Liver (tissue), 3 donors: ENCODE results near the gene XXYLT1.

Experiments
- FOXA1 ChIP-seq: IDR thresholded peaks from 2 replicates; pipeline ENCODE4 v1.6.1; 2016; ENCODE audit warnings: antibody characterized with exemption
- GABPA ChIP-seq, 2 donors: IDR thresholded peaks in 1 of 2; conservative IDR thresholded peaks in 1 of 2; 2 replicates each; pipeline ENCODE4 v1.6.1; 2016; ENCODE audit warnings: antibody characterized with exemption in 2 of 2, mild to moderate bottlenecking in 1 of 2, moderate library complexity in 1 of 2
- RAD21 ChIP-seq, 2 donors: IDR thresholded peaks; 2 replicates each; pipeline ENCODE4 v1.6.1; 2016; ENCODE audit warnings: antibody characterized with exemption in 2 of 2, mild to moderate bottlenecking in 2 of 2
- RXRA ChIP-seq, 2 donors: IDR thresholded peaks; 2 replicates each; pipeline ENCODE4 v1.6.1; 2017 to 2018; ENCODE audit warnings: antibody characterized with exemption in 2 of 2, mild to moderate bottlenecking in 1 of 2
- SP1 ChIP-seq: IDR thresholded peaks from 2 replicates; pipeline ENCODE4 v1.6.1; 2018; ENCODE audit warnings: antibody characterized with exemption, mild to moderate bottlenecking
- TAF1 ChIP-seq: conservative IDR thresholded peaks from 2 replicates; pipeline ENCODE4 v1.6.1; 2016; ENCODE audit warnings: antibody characterized with exemption, mild to moderate bottlenecking
- TF ChIP-seq, protein P1 (sequence below): fragments of 150-350 bp; IDR thresholded peaks from 2 replicates; pipeline ENCODE4 v1.5.1; 2017; ENCODE audit warnings: improper control_type of control experiment, low read depth, low read length; ENCODE audit not compliant: missing input control
- TF ChIP-seq, protein P2 (sequence below): IDR thresholded peaks from 2 replicates; pipeline ENCODE4 v1.6.1; 2016; ENCODE audit warnings: antibody characterized with exemption, mild to moderate bottlenecking
- TF ChIP-seq, protein P3 (sequence below): IDR thresholded peaks from 2 replicates; pipeline ENCODE4 v1.6.1; 2016; ENCODE audit warnings: antibody characterized with exemption
- donor health status: healthy.
- donor health status: healthy.

DNA sequence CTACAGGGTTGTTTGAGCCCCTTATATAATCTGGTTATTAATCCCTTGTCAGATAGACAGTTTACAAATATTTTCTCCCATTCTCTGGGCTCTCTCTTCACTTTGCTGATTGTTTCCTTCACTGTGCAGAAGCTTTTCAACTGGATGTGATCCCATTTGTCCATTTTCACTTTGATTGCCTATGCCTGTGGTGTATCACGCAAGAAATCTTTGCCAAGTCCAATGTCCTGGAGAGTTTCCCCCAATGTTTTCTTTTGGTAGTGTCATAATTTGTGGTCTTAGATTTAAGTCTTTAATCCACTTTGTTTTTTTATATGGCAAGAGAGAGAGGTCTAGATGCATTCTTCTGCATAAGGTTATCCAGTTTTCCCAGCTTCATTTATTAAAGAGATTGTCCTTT is 40.7 kb downstream of the XXYLT1 start:
- TF ChIP-seq, protein P1, sequence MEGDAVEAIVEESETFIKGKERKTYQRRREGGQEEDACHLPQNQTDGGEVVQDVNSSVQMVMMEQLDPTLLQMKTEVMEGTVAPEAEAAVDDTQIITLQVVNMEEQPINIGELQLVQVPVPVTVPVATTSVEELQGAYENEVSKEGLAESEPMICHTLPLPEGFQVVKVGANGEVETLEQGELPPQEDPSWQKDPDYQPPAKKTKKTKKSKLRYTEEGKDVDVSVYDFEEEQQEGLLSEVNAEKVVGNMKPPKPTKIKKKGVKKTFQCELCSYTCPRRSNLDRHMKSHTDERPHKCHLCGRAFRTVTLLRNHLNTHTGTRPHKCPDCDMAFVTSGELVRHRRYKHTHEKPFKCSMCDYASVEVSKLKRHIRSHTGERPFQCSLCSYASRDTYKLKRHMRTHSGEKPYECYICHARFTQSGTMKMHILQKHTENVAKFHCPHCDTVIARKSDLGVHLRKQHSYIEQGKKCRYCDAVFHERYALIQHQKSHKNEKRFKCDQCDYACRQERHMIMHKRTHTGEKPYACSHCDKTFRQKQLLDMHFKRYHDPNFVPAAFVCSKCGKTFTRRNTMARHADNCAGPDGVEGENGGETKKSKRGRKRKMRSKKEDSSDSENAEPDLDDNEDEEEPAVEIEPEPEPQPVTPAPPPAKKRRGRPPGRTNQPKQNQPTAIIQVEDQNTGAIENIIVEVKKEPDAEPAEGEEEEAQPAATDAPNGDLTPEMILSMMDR = no peak
- TF ChIP-seq FOXA1 (no peak), RXRA (IDR thresholded peaks at IDR 0.05) (no peak), GABPA (IDR thresholded peaks at IDR 0.05 in 1 of 2, conservative IDR thresholded peaks at IDR 0.05 in 1 of 2) (no peak), SP1 (no peak), TAF1 (no peak), RAD21 (IDR thresholded peaks at IDR 0.05) (no peak)
- TF ChIP-seq, protein P2, sequence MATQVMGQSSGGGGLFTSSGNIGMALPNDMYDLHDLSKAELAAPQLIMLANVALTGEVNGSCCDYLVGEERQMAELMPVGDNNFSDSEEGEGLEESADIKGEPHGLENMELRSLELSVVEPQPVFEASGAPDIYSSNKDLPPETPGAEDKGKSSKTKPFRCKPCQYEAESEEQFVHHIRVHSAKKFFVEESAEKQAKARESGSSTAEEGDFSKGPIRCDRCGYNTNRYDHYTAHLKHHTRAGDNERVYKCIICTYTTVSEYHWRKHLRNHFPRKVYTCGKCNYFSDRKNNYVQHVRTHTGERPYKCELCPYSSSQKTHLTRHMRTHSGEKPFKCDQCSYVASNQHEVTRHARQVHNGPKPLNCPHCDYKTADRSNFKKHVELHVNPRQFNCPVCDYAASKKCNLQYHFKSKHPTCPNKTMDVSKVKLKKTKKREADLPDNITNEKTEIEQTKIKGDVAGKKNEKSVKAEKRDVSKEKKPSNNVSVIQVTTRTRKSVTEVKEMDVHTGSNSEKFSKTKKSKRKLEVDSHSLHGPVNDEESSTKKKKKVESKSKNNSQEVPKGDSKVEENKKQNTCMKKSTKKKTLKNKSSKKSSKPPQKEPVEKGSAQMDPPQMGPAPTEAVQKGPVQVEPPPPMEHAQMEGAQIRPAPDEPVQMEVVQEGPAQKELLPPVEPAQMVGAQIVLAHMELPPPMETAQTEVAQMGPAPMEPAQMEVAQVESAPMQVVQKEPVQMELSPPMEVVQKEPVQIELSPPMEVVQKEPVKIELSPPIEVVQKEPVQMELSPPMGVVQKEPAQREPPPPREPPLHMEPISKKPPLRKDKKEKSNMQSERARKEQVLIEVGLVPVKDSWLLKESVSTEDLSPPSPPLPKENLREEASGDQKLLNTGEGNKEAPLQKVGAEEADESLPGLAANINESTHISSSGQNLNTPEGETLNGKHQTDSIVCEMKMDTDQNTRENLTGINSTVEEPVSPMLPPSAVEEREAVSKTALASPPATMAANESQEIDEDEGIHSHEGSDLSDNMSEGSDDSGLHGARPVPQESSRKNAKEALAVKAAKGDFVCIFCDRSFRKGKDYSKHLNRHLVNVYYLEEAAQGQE = no peak
- TF ChIP-seq, protein P3, sequence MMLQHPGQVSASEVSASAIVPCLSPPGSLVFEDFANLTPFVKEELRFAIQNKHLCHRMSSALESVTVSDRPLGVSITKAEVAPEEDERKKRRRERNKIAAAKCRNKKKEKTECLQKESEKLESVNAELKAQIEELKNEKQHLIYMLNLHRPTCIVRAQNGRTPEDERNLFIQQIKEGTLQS = no peak
